Measurements from ENCODE around the gene CSRNP3.
"Not testable (repeated sequence)": the region's sequence is repeated elsewhere in the genome, so short reads cannot be mapped to it uniquely, and the experiment has no call there.

The CSRNP3 gene

DNA sequence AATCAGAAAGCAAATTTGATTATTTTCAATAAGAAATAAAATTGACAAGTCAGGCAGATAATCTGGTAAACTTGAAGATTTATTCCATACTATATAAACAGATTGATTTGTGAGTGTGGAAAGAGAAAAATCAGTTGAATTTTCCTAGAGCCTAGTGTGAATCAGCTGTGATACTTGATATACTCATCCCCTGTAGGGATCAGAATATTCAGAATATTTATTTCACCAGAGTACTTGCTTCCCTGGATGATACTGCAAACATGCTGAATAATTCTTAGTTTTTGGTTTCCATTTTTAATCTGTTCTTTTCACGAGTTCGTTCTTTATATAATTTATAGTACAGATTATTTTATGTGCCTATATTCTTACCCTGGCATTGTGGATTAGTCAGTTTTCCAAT, 181.7 kb downstream of the CSRNP3 start:
- CTCF ChIA-PET = interaction anchor here (1.6 kb wide), 1 partner anchor 20 kb away, joined by 4 read pairs; no protein-coding TSS in a partner anchor

GRCh38 chr2:165655661-165656060, 186.2 kb downstream of the CSRNP3 start:
- ChIA-PET CTCF (interaction anchor here (1.0 kb wide), 1 partner anchor 9 kb away, joined by 3 read pairs; no protein-coding TSS in a partner anchor), POLR2A (no interaction called here)
- TF ChIP-seq, protein P1, sequence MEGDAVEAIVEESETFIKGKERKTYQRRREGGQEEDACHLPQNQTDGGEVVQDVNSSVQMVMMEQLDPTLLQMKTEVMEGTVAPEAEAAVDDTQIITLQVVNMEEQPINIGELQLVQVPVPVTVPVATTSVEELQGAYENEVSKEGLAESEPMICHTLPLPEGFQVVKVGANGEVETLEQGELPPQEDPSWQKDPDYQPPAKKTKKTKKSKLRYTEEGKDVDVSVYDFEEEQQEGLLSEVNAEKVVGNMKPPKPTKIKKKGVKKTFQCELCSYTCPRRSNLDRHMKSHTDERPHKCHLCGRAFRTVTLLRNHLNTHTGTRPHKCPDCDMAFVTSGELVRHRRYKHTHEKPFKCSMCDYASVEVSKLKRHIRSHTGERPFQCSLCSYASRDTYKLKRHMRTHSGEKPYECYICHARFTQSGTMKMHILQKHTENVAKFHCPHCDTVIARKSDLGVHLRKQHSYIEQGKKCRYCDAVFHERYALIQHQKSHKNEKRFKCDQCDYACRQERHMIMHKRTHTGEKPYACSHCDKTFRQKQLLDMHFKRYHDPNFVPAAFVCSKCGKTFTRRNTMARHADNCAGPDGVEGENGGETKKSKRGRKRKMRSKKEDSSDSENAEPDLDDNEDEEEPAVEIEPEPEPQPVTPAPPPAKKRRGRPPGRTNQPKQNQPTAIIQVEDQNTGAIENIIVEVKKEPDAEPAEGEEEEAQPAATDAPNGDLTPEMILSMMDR (IDR thresholded peaks at IDR 0.05; ENCODE audit: control extremely low read depth, extremely low read depth, low read depth, missing control alignments) = no peak
- no peak for DNase-seq (ENCODE audit: extremely low spot score)

More for the DNA sequence above, 181.7 kb downstream of the CSRNP3 start:
- TF ChIP-seq, protein P1 (IDR thresholded peaks at IDR 0.05; ENCODE audit: control extremely low read depth, extremely low read depth, low read depth, missing control alignments) = no peak
- no peak for DNase-seq (ENCODE audit: extremely low spot score)
- POLR2A ChIA-PET = no interaction called here

DNA sequence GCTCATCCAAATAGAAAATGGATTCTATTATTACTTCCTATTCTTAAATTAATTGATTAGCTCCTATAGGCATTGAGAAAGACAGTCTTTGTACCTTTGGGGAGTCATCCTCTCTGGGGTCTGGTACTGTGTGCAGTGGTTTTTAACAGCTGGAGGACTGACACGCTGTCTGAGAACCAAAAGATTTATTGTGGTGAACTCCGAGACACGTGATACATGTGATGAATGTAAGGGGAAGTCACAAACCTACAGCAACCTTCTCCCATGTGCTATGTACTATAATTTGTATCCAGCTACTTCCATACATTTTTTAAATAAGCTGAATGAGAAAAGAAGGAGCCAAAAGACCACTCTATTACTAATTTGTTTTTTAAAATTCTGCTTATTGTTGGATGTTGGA, 190.9 kb downstream of the CSRNP3 start:
- CTCF ChIA-PET = interaction anchor here (1.3 kb wide), 2 partner anchors 25 to 44 kb away, joined by 3 to 4 read pairs; no protein-coding TSS in a partner anchor
- POLR2A ChIA-PET = no interaction called here
- no peak for DNase-seq (ENCODE audit: extremely low spot score)
- TF ChIP-seq, protein P1 (IDR thresholded peaks at IDR 0.05; ENCODE audit: control extremely low read depth, extremely low read depth, low read depth, missing control alignments) = no peak

DNA sequence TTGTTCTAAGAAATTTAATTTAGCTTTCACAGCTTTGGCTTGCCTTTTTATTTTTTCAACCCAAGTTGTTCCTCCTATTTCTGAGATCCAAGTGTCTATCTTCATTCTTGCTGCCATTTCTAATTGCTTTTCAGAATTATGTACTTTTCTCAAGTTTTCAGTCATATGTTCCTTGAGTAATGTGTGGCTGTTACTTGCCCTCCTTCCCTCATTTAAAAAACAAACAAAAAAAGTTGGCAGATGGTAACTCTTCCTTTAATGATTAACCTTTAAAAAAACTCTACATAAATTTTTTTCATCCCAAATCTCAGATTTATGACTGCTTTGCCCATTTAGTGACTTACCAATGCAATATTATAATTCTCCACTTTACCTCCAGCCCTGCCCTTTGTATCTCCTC, 193.2 kb downstream of the CSRNP3 start:
- no peak for DNase-seq (ENCODE audit: extremely low spot score)
- TF ChIP-seq, protein P1 (IDR thresholded peaks at IDR 0.05; ENCODE audit: control extremely low read depth, extremely low read depth, low read depth, missing control alignments) = no peak
- ChIA-PET POLR2A (no interaction called here), CTCF (interaction anchor here (1.1 kb wide), 1 partner anchor 8 kb away, joined by 3 read pairs; no protein-coding TSS in a partner anchor)

- TF ChIP-seq, protein P1 (IDR thresholded peaks at IDR 0.05; ENCODE audit: control extremely low read depth, extremely low read depth, low read depth, missing control alignments) = no peak
- DNase-seq (ENCODE audit: extremely low spot score) = no peak
- POLR2A ChIA-PET = no interaction called here
- CTCF ChIA-PET = interaction anchor here (1.1 to 2.1 kb wide), 2 partner anchors 10 to 33 kb away, joined by 3 to 7 read pairs; no protein-coding TSS in a partner anchor
These were observed 196.1 kb downstream of the CSRNP3 start for GRCh38 chr2:165665614-165666013.

DNA sequence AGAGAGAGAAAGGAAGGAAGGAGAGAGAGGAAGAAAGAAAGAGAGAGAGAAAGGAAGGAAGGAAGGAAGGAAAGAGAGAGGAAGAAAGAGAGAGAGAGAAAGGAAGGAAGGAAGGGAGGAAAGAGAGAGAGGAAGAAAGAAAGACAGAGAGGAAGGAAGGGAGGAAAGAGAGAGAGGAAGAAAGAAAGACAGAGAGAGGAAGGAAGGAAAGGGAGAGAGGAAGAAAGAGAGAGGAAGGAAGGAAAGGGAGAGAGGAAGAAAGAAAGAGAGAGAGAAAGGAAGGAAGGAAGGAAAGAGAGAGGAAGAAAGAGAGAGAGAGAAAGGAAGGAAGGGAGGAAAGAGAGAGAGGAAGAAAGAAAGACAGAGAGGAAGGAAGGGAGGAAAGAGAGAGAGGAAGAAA, 196.6 kb downstream of the CSRNP3 start:
- DNase-seq (ENCODE audit: extremely low spot score); POLR2A ChIA-PET: not testable (repeated sequence)
- CTCF ChIA-PET = interaction anchor here (2.1 kb wide), 1 partner anchor 10 kb away, joined by 7 read pairs; no protein-coding TSS in a partner anchor

- ChIA-PET CTCF (no interaction called here), POLR2A (no interaction called here)
- TF ChIP-seq, protein P1 (IDR thresholded peaks at IDR 0.05; ENCODE audit: control extremely low read depth, extremely low read depth, low read depth, missing control alignments) = no peak
- DNase-seq (ENCODE audit: extremely low spot score) = no peak
These were observed 197.1 kb downstream of the CSRNP3 start for GRCh38 chr2:165666605-165667004.

Data from GM10248 (cell line).